HG03439 (cell line): ENCODE data around the gene ACOXL.

Experiments used
- ATAC-seq: cut with Tn5 transposase; IDR thresholded peaks from one replicate; pipeline ENCODE4 v1.9.1; 2021; ENCODE audit warnings: mild to moderate bottlenecking, moderate library complexity; ENCODE audit not compliant: unreplicated experiment

ACOXL gene

GRCh38 chr2:110904779-110905148 lies 172.4 kb downstream of the ACOXL start:
- no peak for ATAC-seq

DNA sequence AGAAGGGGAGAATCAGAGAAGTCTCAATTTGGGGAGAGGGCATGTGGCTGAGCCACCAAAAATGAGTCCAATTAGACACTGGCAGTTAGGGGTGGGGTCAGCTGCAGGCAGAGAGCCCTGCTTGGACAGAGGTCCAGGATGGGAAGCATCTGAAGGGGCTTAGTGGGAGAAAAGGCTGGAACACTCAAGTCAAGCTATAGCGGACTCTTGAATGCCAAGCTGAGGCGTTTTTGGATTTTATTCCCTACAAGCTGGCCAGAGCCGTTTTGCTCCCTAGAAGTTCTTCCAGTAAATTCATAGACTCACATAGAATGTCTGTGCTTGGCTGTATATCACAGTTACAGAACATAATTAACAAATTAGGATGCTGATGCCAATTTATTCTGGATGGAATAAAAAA lies 172.8 kb downstream of the ACOXL start:
- ATAC-seq, result no peak

- ATAC-seq, result no peak
Measured at GRCh38 chr2:110906613-110907298, 174.4 kb downstream of the ACOXL start.

GRCh38 chr2:110909501-110909900 lies 177.1 kb downstream of the ACOXL start:
- no peak for ATAC-seq

DNA sequence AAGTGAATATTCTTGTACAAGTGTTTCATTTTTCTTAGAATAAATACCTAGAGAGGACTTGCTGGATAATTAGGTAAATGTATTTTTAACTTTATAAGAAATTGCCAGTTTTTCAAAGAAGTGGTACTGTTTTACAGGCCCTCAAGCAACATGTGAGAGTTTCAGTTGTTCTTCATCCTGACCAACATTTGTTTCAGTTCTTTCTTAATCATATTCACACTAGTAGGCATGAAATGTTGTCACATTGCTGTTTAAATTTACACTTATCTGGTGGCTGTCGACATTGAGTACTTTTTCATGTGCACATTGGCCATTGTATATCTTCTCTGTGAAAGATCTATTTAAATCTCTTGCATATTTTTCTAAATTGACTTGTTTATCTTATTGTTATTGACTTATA lies 178.1 kb downstream of the ACOXL start:
- ATAC-seq, result no peak

DNA sequence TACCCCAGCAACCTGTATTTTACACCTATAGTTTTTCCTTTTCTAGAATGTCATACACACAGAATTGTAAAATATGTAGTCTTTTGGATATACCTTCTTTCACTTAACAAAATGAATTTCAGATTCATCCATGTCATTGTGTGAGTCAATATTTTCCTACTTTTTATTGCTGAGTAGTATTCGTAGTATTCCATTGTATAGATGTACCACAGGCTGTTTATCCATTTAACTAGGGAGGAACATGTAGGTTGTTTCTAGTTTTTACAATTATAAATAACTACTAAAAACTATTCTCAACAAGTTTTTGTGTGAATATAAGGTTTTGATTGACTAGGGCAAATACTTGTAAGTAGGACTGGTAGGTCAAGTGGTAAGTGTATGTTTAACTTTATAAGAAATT lies 187.4 kb downstream of the ACOXL start:
- no peak for ATAC-seq

DNA sequence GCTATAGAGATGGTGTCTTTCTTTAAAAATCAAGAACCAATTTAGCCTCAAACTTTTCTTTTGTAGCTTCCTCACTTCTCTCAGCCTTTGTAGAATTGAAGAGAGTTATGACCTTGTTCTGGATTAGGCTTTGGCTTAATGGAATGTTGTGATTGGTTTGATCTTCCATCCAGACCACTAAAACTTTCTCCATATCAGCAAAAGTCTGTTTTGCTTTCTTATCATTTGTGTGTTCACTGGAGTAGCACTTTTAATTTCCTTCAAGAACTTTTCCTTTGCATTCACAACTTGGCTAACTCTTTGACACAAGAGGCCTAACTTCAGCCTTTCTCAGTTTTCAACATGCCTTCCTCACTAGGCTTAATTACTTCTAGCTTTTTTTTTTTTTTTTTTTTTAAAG lies 193.1 kb downstream of the ACOXL start:
- ATAC-seq, result no peak

DNA sequence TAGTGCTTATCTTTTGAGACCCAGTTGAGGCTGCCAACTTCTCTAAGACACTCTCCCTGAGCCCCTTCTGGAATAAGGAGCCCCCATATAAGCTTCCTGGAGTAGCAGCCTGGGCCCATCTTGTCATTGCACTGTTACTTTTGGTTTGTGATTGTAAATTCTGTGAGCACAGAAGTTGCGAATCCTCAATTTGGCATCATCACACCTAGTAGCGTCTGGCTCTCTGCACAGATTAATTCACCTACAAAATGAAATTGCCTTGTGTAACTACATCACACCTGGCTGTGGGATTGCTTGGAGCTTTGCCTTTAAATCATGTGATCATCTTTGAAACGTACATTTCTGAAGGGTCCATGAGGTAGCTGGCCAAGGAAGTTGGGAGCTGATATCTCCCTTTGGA lies 195.2 kb downstream of the ACOXL start:
- no peak for ATAC-seq

GRCh38 chr2:110929528-110929927 lies 197.2 kb downstream of the ACOXL start:
- no peak for ATAC-seq

GRCh38 chr2:110931648-110932047 lies 199.3 kb downstream of the ACOXL start:
- no peak for ATAC-seq

DNA sequence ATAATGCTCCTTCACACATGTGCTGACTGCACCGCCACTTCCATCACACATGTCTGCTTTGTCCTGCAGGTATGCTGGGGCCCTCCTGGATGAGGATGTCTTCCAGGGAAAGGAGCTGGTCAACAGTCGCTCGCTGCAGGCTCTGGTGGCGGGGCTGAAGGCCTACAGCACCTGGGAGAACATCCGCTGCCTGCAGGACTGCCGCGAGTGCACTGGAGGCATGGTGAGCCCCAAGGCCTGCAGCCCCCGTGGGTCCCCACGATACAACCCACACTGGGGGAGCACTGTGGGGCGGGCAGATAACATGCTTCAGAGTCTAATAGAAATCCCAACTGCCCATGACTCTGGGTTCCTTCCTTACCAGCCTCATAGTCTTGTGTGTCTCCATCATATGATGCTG lies 201.0 kb downstream of the ACOXL start:
- no peak for ATAC-seq

DNA sequence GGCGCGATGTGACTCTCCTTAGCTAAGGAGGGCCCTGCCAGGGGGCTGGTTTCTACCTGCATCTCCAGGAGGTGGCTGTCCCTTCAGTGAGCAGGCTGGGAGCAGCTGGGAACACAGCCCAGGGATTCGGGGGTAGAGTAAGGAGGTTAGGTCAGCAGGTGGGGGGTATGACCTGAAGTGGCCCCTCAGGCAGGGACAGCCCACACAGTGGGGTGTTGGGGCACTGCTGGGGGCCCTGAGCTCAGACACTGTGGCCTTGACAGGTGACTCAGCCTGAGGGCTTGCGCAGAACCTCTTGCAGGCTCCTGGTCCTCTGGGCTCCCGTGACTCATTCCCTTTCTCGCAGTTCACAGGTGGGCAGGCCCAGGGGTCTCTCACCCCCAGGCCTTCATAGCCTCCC lies 202.6 kb downstream of the ACOXL start:
- no peak for ATAC-seq

DNA sequence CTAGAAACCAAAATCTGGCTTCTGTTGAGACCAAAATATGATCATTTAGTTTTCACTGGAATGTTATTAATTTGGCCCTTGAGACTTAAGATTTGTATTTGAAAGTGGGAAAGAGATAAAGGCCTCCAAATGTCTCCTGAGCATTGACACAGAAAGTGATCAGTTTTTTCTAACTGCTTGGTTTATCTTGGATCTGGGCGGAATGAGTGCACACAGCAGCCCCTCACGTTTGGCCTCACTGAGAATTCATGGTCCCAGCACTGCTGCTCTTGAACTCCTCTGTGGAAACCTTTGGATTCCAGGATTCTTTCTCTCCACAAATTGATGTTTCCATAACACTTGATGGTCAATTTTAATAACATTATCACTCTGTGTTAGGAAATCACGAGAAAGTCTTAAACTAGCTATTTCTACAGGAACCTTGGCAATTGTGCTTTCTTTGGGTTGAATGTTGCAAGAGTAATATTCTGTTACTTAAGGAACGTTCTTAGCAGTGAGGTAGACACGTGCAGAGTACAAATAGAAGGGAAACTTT lies 208.1 kb downstream of the ACOXL start:
- no peak for ATAC-seq

DNA sequence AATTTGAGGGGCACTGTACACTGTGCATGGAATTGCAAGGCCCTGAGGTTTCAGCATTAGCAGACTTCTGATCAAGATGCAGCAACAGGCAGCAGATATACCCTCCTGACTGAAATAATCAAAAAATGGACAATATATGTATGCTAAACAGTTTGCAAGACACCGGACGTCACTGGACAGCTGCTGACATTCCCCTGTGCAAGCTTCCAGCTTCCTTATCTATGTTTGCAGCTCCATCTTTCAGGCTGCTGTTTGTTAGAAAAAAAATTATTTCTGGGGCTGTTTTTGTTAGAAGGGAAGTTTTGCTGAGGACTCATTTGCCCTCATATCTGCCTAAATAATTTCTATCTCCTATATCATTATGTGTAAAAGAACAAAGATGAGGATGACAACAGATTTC lies 208.9 kb downstream of the ACOXL start:
- no peak for ATAC-seq

DNA sequence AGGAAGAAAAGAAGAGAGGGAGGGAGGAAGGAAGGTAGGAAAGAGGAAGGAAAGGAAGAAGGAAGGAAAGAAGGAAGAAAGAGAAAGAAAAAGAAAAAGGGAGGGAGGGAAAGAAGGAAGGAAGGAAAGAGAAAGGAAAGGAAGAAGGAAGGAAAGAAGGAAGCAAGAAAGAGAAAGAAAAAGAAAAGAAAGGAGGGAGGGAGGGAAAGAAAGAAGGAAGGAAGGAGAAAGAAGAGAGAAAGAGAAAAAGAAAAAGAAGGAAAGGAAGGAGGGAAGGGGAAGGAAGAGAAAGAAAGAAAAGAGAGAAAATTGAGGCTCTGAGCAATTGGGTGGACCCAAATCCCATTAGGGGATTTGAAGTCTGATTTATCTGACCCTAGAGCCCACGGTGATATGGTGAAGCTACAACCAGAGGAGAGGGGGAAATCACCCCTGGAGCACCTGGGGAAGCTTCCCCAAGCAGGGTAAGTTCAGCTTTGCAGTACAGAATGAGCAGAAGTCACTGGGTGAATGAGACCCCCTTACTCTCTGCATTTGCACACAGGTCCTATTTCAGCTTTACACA lies 210.8 kb downstream of the ACOXL start:
- no peak for ATAC-seq

DNA sequence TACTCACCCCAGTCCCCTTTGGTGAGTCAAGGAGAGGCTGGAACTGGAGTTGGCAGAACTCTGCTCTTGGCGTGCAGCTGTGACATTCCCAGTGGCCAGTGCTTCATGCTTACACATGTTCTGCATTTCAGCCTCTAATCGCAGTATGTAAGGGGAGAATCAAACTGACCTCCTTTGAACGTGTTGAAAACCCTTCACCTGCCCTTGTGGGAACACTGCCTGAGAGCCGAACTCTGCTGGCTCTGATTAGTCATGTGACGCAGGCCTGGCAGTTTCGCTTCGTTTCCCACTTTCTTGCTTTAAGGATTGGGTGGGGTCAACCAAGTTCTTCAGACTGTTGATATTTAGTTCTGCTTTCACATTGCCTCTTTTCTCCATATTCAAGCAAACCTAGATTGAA lies 214.5 kb downstream of the ACOXL start:
- no peak for ATAC-seq

DNA sequence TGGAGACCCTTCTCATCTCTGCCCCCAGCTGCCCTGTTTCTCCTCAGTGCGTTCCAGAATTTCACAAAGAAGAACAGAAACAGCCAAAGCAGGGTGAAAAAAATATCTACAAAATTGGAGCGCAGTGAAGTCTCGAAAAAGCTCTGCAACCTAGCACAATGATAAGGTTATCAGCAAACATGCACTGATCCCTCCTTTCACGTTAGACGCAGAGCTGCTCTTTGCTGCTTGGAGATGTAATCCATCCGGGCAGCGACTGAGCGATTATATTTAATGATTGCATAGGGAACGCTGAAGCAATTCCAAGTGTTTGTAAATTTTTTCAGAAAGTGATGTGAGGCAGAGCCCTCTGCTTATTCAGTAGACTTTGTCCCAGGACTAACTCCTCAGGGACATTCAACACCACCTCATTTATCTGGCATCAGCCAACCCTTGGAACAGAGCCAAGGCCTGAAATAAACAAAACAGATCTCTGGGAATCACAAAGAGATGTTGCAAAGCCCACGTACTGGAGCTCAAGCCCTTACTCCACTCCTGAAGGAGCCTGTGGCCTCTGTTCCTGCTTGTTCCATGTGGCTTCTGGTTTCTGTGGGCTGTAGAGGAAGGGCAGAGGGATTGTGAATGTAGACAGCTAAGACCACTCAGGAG lies 215.8 kb downstream of the ACOXL start:
- no peak for ATAC-seq

GRCh38 chr2:110950281-110950680 lies 217.9 kb downstream of the ACOXL start:
- ATAC-seq, result no peak

DNA sequence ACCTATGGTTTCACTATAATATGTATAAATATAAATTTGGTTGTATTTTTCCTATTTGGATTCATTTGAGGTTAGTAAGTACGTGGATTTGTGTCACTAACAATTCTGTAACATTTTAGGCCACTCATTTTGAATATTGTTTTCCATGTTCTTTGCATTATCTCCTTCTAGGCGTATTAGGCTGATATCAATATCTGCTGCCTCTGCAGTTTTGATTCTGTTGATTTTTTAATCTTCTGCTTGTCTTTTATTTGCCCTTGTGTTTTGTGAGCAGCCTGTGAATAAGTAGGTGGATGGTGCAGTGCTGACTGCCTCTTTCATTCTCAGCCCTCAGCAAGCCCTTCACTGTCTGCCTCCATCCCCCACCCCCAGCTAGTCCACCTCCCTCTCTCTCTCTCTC lies 222.7 kb downstream of the ACOXL start:
- ATAC-seq, result no peak

GRCh38 chr2:110955556-110955955 lies 223.2 kb downstream of the ACOXL start:
- no peak for ATAC-seq

GRCh38 chr2:110957293-110957692 lies 224.9 kb downstream of the ACOXL start:
- ATAC-seq, result no peak

DNA sequence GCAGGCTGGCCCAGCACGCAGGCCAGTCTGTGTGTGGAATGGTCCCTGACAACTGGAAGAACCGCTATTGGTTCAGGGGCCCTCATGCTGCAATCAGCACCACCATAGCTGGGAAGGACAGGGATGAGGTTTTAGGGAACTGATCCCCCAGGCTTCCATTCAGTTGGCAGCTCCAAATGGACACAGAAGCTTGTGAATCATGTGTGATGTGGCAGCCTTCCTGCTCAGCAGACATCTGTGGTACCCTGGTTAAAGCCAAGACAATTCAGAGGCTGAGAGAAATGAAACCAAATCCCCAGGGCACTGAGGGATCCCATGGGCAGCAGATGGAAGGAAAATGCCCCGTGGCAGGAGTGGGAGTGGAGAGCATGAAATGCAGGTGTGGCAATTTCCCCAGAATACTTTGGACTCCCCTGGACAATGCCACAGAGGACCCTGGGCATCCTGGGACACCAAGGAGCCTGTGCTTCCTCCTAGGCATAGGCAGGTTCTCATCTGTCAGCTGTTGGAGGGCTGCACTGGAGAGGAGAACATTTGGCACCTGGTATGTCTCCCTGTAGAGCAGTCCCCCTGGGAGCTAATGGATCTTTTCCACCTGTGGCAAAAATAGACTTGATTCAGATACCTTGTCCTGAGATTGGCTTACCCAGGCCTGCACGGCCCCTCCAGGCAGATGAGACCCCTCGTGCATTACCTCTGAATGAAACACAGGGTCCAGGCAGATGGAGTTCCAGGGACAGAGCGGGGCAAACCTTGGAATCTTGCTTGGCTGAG lies 226.2 kb downstream of the ACOXL start:
- no peak for ATAC-seq
